Kidney epithelial cell (primary cell): Measurements from ENCODE around the gene XRCC4. TPM values are rescaled to one million over a fixed set of nuclear protein-coding genes. Genes with fewer than 3 reads are reported as not detected.

Experiments used
- DNase-seq: peaks from one replicate; pipeline ENCODE4 v3.0.0-alpha.2; 2010; ENCODE audit warnings: low read depth
- H3K27me3 ChIP-seq: 2 replicates; pipeline ENCODE4 v1.6.0; 2011; ENCODE audit warnings: low read length; ENCODE audit not compliant: control insufficient read depth, insufficient read depth
- H3K36me3 ChIP-seq: 2 replicates; pipeline ENCODE4 v1.5.1; 2011; ENCODE audit warnings: low read length; ENCODE audit not compliant: control insufficient read depth, insufficient read depth
- H3K4me3 ChIP-seq: 2 replicates; pipeline ENCODE4 v1.5.1; 2011; ENCODE audit warnings: low read depth, mild to moderate bottlenecking, control low read depth, low read length
- total RNA-seq: library from RNA; depleted of rRNA; stranded (reverse); fragments of >200 nt; gene quantifications from 2 replicates; pipeline ENCODE4 v1.2.3, GENCODE V29; 2015
- TF ChIP-seq, protein P1 (sequence below): IDR thresholded peaks from 2 replicates; pipeline ENCODE4 v1.5.1; 2011; ENCODE audit warnings: mild to moderate bottlenecking, moderate library complexity, low read length, control low read depth, inconsistent platforms; ENCODE audit not compliant: insufficient read depth, poor library complexity, severe bottlenecking

Gene XRCC4
- total RNA-seq, 1 donor from 2014 or later = 7.6 TPM

DNA sequence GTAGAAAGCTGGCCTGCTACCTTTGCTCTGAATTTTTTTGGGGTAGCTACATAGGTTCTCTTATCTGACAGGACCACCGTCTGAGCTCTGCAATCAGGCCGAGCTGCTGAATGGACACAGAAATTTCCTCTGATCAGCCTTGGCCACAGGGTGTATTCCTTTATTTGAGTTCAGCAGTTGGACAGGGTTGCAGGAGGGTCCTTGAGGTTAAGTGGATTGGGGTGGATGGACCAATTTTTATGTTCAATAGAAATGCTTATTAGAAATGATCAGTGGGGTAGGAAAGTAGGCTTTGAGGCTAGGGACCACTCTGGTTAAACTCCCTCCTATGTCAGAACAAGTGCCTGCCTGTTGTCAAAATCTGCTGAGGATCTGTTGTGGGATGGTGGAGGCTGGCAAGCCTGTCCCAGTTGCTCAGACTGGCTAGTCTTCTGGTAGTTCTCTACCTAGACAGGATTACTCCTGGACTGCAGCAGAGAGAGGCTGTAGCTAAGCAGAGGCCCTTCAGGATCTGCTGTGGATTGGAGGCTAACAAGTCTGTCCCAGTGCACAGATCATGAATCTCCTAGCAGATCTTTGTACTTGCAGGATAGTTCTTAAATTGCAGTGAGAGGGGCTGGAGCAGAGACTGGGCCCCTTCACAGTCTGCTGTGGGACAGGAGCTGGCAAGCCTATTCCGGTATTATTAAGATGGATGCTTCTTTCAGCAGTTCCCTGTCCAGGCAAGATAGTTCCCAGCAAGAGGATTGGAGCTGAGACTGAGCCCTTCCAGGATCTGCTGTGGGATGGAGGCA, 18.0 kb downstream of the XRCC4 start:
- no peak overlapping the region for H3K4me3 ChIP-seq
- no peaks in the 10 kb centered on the region for H3K36me3 ChIP-seq
- H3K27me3 ChIP-seq = no peaks in the 10 kb centered on the region
- TF ChIP-seq, protein P1, sequence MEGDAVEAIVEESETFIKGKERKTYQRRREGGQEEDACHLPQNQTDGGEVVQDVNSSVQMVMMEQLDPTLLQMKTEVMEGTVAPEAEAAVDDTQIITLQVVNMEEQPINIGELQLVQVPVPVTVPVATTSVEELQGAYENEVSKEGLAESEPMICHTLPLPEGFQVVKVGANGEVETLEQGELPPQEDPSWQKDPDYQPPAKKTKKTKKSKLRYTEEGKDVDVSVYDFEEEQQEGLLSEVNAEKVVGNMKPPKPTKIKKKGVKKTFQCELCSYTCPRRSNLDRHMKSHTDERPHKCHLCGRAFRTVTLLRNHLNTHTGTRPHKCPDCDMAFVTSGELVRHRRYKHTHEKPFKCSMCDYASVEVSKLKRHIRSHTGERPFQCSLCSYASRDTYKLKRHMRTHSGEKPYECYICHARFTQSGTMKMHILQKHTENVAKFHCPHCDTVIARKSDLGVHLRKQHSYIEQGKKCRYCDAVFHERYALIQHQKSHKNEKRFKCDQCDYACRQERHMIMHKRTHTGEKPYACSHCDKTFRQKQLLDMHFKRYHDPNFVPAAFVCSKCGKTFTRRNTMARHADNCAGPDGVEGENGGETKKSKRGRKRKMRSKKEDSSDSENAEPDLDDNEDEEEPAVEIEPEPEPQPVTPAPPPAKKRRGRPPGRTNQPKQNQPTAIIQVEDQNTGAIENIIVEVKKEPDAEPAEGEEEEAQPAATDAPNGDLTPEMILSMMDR = no peak
- no peak for DNase-seq

DNA sequence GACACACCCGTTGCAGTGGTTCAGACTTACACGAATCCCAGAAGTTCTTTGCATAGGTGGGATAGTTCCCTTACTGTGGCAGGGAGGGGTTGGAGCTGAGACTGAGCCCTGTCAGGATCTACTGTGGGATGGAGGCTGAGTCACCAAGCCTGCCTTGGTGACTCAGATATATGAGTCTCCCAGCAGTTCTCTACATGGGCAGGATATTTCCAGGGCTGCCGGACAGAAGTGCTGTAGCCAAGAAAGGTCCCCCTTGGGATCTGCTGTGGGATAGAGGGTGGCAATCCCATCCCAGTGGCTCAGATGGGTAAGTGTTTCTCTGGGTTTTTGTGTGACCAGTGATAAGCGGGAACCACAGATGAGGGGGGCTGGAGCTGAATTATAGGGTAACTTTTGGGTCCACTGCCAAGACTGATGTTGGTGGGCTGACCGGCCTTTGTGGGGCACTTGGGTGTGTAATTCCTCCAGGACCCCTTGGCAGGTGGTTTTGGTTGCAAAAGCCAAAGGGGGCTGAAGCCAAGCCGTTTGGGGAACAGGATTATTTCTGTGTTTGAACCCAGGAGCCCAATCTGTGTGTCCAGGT, 18.7 kb downstream of the XRCC4 start:
- H3K36me3 ChIP-seq = no peaks in the 10 kb centered on the region
- no peak overlapping the region for H3K4me3 ChIP-seq
- no peaks in the 10 kb centered on the region for H3K27me3 ChIP-seq
- TF ChIP-seq, protein P1 = no peak
- peak; percentile 71 for DNase-seq

DNA sequence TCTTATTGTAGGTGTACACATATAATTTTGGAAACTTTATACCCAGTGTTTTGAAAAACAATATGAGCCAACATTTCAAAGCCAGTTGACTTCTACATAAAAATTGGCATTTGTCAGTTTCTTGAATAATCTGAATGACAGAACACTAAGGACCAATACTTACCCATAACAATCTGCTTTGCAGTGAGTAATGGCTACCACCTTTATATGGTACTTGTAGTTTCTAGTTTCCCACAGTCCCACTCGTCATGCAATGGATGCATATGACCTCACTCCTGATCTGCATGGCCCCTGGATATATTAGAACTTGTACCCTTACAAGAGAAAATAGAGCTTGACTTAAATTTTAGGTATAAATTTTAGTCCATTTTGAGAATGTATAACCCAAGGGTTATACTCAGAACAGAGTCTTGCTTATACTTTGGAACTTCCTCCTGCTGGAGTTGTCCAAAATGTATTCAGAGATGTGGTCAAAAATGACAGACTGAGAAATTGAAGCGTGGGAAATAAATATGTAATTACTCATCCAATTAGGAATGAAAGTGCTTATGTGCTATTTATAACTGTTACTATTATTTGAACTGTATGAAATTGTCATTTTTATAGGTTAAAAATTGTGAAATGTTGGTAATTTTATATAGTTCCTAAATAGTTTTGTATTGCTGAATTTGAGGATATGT, 19.5 kb downstream of the XRCC4 start:
- no peak for DNase-seq
- Histone ChIP-seq H3K27me3 (no peaks in the 10 kb centered on the region), H3K36me3 (no peaks in the 10 kb centered on the region), H3K4me3 (no peak overlapping the region)
- TF ChIP-seq, protein P1 = no peak

DNA sequence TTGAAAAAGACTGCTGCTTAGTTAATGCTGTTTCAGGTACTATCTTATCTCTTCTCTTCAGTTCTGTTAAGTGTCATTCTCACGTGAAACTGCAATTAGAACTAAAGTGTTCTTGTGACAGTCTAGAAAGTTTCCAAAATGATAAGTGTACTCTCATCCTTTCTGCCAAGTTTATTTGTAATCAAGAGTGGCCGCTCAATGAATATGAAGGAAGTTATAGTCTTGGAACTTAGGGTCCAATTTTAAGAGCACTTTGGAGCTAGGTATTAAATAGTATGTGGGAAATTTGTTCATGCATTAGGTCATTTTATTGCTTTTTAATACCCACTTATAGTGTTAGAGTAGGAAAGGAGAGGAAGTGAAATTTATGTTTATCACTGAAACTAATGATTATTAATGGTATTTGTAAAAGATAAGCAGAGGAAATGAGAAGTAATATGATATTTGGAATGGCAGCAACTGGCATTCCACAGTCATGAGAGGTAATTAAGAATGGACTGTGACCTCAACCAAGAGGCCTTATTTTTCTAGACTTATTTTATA, 20.4 kb downstream of the XRCC4 start:
- H3K36me3 ChIP-seq = no peaks in the 10 kb centered on the region
- no peak for DNase-seq
- no peaks in the 10 kb centered on the region for H3K27me3 ChIP-seq
- H3K4me3 ChIP-seq = no peak overlapping the region
- TF ChIP-seq, protein P1 = no peak

DNA sequence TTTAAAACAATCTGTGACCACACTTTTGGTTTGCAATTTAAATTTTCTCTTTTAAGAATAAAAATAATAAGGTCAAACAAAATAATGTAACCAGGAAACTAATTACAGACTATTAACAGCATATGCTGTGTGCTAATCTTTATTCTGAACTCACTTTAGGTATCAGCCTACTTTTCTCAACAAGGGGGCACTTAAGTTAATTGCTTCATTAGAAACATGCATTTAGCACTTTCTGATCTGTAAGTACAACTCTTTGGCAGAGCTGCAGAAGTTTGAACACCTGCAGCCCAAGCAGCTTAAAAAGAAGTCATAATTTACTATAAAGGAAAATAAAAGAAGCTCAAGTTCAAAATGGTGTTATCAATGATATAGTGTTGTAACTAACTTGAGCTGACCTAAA, 21.7 kb downstream of the XRCC4 start:
- H3K4me3 ChIP-seq = no peak overlapping the region
- TF ChIP-seq, protein P1 = no peak
- H3K27me3 ChIP-seq = no peaks in the 10 kb centered on the region
- no peaks in the 10 kb centered on the region for H3K36me3 ChIP-seq
- no peak for DNase-seq
